ENCODE data around the gene PPP2R2C. TPM values are rescaled to one million over a fixed set of nuclear protein-coding genes. Genes with fewer than 3 reads are reported as not detected.

The PPP2R2C gene
- total RNA-seq, 1 experiment from 2014 or later: 32.9 TPM

DNA sequence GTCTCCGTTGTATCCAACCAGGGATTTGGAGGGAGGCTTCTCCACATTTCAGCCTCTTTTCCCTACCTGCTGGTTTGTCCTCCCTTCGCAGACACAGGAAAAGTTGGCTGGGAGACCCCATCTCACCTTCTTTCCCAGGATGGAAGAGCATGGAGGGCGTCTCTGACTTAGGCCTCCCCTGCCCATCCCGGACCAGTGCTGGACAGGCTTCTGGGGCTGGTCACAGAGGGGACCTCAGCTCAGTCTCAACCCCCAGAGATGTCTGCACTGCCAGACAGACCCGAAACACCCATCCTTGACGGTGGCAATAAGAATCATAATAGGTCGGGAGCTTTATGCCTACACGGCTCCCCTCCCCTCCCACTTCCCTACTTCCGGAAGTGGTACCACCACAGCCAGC lies 201.2 kb downstream of the PPP2R2C start:
- CTCF ChIA-PET: no interaction called here
- RAD21 ChIA-PET (ENCODE audit: low non-redundant PET in 1 of 2, low total read pairs in 2 of 2, uncharacterized antibody in 2 of 2, unreplicated experiment in 2 of 2): no interaction called here
- no peaks in the 10 kb centered on the region for H3K9me2 ChIP-seq (ENCODE audit: insufficient read depth)
- no peak overlapping the region for H3K27ac ChIP-seq (ENCODE audit: low read depth, low read length)
- no peaks in the 10 kb centered on the region for H4K20me1 ChIP-seq (ENCODE audit: insufficient read depth)
- H2AFZ ChIP-seq (ENCODE audit: low read depth, low read length, poor library complexity, severe bottlenecking): no peak overlapping the region
- H3K36me3 ChIP-seq (ENCODE audit: control insufficient read depth in 1 of 2, insufficient read depth in 2 of 2, low read length in 2 of 2): no peaks in the 10 kb centered on the region
- TF ChIP-seq RAD21 (IDR thresholded peaks at IDR 0.05; ENCODE audit: low read depth) (no peak), JUND (IDR thresholded peaks at IDR 0.05) (no peak), EZH2phosphoT487 (IDR thresholded peaks at IDR 0.05; ENCODE audit: borderline replicate concordance) (no peak), CBX3 (IDR thresholded peaks at IDR 0.05; ENCODE audit: low read depth) (no peak), POLR2A (IDR thresholded peaks at IDR 0.05; ENCODE audit: borderline replicate concordance, extremely low read depth, insufficient read depth, insufficient read length) (no peak), SRF (IDR thresholded peaks at IDR 0.05; ENCODE audit: low read depth) (no peak), EGR1 (IDR thresholded peaks at IDR 0.05; ENCODE audit: low read depth) (no peak), SP1 (IDR thresholded peaks at IDR 0.05; ENCODE audit: low read depth) (no peak), FOSL1 (IDR thresholded peaks at IDR 0.05; ENCODE audit: low read depth) (no peak), ZFX (IDR thresholded peaks at IDR 0.05) (no peak), SIN3A (IDR thresholded peaks at IDR 0.05; ENCODE audit: low read depth) (no peak), ZNF274 (IDR thresholded peaks at IDR 0.05; ENCODE audit: low read depth, low read length) (no peak)
- TF ChIP-seq, protein P1, sequence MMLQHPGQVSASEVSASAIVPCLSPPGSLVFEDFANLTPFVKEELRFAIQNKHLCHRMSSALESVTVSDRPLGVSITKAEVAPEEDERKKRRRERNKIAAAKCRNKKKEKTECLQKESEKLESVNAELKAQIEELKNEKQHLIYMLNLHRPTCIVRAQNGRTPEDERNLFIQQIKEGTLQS (IDR thresholded peaks at IDR 0.05): no peak
- TF ChIP-seq, protein P2, sequence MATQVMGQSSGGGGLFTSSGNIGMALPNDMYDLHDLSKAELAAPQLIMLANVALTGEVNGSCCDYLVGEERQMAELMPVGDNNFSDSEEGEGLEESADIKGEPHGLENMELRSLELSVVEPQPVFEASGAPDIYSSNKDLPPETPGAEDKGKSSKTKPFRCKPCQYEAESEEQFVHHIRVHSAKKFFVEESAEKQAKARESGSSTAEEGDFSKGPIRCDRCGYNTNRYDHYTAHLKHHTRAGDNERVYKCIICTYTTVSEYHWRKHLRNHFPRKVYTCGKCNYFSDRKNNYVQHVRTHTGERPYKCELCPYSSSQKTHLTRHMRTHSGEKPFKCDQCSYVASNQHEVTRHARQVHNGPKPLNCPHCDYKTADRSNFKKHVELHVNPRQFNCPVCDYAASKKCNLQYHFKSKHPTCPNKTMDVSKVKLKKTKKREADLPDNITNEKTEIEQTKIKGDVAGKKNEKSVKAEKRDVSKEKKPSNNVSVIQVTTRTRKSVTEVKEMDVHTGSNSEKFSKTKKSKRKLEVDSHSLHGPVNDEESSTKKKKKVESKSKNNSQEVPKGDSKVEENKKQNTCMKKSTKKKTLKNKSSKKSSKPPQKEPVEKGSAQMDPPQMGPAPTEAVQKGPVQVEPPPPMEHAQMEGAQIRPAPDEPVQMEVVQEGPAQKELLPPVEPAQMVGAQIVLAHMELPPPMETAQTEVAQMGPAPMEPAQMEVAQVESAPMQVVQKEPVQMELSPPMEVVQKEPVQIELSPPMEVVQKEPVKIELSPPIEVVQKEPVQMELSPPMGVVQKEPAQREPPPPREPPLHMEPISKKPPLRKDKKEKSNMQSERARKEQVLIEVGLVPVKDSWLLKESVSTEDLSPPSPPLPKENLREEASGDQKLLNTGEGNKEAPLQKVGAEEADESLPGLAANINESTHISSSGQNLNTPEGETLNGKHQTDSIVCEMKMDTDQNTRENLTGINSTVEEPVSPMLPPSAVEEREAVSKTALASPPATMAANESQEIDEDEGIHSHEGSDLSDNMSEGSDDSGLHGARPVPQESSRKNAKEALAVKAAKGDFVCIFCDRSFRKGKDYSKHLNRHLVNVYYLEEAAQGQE (IDR thresholded peaks at IDR 0.05; ENCODE audit: low read depth): no peak
- TF ChIP-seq, protein P3, sequence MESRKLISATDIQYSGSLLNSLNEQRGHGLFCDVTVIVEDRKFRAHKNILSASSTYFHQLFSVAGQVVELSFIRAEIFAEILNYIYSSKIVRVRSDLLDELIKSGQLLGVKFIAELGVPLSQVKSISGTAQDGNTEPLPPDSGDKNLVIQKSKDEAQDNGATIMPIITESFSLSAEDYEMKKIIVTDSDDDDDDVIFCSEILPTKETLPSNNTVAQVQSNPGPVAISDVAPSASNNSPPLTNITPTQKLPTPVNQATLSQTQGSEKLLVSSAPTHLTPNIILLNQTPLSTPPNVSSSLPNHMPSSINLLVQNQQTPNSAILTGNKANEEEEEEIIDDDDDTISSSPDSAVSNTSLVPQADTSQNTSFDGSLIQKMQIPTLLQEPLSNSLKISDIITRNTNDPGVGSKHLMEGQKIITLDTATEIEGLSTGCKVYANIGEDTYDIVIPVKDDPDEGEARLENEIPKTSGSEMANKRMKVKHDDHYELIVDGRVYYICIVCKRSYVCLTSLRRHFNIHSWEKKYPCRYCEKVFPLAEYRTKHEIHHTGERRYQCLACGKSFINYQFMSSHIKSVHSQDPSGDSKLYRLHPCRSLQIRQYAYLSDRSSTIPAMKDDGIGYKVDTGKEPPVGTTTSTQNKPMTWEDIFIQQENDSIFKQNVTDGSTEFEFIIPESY (IDR thresholded peaks at IDR 0.05; ENCODE audit: extremely low read depth, insufficient replicate concordance, low read length): no peak
- TF ChIP-seq, protein P4, sequence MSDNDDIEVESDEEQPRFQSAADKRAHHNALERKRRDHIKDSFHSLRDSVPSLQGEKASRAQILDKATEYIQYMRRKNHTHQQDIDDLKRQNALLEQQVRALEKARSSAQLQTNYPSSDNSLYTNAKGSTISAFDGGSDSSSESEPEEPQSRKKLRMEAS (IDR thresholded peaks at IDR 0.05): no peak
- H3K9ac ChIP-seq (ENCODE audit: low read length): no peak overlapping the region
- no TSS peak for BruUV-seq (replicated peaks)
- H3K4me3 ChIP-seq (replicated peaks in 1 of 2; ENCODE audit: low read depth in 1 of 2, low read length in 2 of 2): peak overlapping the region in 1 of 2 experiments; percentile 87; a peak in 2 of 4 replicates
- intact Hi-C loops (cut with micrococcal nuclease): no loop called here
- peaks cover 39 to 43% of the 10 kb centered on the region in 2 experiments for H3K4me1 ChIP-seq (ENCODE audit: control insufficient read depth in 1 of 2, insufficient read depth in 2 of 2, low read length in 2 of 2)
- no peak for ATAC-seq
- H3K27me3 ChIP-seq (ENCODE audit: insufficient read depth, low read length): no peaks in the 10 kb centered on the region
- DNase-seq (ENCODE audit: low read depth, low spot score): no peak
- POLR2A ChIA-PET: no interaction called here
- H3K79me2 ChIP-seq (ENCODE audit: insufficient read depth, low read length): peaks cover 6% of the 10 kb centered on the region; the same call in 1 of the 2 replicates
- peak overlapping the region; percentile 87 for H3K4me2 ChIP-seq (ENCODE audit: low read length)
- H3K9me3 ChIP-seq (ENCODE audit: control insufficient read depth in 1 of 2, insufficient read depth in 1 of 2, low read depth in 1 of 2, low read length in 2 of 2): no peaks in the 10 kb centered on the region

Measured in HCT116 (cell line).